Measurements from ENCODE around the gene DDX49.
A peak's percentile ranks its signal among the peaks of the same experiment; 100 is the strongest.

The DDX49 gene, protein sequence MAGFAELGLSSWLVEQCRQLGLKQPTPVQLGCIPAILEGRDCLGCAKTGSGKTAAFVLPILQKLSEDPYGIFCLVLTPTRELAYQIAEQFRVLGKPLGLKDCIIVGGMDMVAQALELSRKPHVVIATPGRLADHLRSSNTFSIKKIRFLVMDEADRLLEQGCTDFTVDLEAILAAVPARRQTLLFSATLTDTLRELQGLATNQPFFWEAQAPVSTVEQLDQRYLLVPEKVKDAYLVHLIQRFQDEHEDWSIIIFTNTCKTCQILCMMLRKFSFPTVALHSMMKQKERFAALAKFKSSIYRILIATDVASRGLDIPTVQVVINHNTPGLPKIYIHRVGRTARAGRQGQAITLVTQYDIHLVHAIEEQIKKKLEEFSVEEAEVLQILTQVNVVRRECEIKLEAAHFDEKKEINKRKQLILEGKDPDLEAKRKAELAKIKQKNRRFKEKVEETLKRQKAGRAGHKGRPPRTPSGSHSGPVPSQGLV

DNA sequence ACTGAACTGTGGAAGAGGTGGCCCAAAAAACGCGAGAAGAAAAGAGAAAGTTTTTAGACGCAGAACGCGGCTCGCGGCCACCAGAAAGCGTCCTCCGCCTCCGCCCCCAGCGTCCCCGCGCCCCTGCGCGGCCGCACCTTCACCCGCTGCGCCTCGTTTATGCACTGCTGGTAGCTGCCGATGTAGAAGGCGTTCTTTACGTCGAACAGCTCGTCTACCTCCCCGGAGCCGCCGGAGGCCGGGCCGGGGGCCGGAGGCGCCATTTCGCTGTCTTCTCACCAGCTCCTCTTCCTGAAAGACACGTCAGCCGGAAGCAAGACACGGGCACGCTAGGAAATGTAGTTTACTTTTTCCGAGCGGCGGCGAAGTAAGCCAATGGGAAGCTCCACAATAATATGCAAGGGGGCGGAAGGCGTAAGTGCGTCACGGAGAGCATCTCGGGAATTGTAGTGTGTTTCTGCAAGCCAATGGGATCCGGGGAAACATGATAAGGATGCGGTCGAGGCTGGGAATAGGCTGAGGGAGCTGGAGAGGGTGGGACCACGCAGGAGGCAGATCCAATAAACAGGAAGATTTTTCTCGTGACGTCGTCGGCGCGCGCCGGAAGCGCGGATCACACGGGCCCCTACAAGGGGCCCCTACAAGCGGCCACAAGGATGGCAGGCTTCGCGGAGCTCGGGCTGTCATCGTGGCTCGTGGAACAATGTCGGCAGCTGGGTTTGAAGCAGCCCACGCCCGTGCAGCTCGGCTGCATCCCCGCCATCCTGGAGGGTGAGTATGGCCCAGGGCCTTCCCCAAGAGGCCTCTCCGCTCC lies at the start of gene DDX49, which contains the start of gene COPE:
Gene DDX49, plus strand, starts transcription at position 630 of the 814 bp plus-strand sequence. Its CDS starts 27 bp downstream, at position 657.
Gene COPE, minus strand, starts transcription at position 302 of the 814 bp plus-strand sequence. Its CDS starts 39 bp downstream, at position 263.
- DNase-seq, result peak; percentile 98

DNA sequence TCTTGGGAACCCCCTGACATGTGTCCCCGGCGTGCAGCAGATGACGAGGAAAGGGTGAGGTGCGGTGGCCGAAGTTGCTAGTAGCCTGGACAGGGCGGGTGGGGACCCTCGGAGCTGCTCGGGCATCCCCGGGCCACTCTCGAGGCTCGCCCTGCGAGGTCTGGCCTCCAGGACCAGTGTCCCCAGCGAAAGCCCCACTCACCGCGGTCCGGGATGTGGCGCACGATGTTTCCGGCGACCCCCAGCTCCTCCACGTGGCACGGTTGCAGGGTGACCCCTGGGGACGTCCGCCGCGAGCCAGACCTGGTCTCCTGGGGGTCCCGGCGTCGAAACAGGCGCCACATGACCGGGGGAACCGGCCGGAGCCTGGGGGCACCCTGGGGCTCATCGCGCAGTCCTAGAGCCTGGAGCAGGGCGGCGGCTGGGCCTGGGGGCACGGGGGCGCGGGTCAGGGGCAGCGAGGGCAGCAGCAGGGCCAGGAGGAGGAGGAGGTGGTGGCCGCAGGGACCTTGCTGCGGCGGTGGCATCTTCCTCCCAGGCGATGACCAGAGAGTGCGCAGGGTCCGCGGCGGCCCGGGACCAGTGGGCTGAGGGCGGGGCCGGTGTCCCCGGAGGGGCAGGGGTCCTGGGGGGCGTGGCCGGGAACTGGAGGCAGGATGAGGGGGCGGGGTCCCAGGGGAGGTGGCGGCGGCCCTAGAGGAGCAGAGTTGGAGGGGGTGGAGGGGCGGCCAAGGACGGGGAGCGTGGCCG lies 49.6 kb upstream of the DDX49 start:
- no peak for DNase-seq

DNA sequence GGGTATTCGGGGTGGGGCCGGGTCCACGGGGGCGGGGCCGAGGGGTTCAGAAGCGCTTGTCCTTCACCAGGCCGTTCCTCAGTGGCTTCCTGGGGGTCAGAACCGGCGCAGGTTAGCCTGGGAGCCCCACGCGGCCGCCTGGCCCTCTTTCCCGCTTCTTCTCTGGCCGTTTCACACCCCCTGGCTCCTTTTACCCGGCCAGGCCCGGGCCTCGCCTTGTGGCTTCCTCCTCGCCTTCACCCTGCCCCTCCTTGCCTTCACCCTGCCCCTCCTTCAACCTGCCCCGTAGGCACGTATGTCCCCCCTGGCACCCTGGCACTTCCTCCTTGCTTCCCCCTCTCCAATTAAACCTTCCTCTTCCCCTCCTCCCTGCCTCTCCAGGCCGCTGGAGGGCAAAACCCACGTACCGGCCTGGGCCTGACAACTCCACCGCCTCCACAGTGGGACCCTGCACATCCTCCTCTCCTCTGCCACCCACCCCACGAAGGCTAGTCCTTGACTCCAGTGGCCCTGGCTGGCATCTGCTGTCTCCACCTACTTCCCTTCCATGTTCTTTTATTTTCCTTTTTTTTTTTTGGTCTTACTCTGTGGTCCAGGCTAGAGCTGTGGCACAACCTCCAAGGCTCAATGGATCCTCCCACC lies 48.9 kb upstream of the DDX49 start:
- no peak for DNase-seq

DNA sequence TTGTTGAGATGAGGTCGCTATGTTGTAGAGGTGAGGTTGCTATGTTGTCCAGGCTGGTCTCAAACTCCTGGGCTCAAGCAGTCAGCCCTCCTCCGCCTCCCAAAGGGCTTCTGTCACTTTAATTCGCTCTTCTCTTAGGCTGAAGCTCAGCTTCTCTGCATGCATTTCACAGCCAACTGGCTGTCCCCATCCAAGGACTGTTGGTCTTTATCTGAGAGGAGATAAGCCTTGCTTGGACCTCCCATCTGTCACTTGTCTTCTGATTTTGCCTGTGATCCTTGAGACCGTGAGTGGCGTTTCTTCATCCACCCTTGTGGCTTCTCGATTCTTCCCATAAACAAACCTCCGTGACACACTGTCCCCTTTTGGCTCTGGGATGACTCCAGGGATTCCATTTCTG lies 48.0 kb upstream of the DDX49 start:
- no peak for DNase-seq

DNA sequence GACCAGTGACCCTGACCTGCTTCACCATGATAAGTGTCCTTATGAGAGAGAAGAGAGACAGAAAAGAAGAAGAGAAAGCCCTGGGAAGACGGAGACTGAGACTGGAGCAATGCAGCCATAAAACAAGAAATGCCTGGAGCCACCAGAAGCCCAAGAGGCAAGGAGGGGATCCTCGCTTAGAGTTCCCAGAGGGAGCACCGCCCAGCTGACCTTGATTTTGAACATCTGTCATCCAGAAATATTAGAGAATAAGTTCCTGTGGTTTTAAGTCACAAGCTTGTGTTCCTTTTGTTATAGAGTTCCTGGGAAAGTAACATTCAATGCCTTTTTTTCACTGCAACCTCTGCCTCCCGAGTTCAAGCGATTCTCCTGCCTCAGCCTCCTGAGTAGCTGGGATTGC lies 43.8 kb upstream of the DDX49 start:
- DNase-seq, result no peak

DNA sequence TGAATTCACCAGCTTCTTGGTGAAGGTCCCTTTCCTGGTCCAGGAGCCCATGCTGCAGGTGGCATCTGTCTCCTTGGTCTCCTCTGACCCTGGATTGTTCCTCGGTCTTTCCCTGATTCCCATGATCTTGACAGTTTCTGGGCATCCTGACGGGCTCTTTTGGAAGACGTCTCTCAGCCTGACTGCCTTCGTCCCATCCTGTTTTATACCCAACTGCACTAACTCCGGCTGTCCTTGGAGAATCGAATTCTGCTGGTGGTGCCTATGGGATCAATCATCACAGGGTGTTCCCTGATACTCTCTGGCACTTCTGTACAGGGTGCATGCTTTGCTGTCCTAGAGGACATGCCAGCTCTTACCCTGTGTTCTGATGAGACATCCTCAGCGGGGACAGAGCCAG lies 42.6 kb upstream of the DDX49 start:
- DNase-seq, result no peak

DNA sequence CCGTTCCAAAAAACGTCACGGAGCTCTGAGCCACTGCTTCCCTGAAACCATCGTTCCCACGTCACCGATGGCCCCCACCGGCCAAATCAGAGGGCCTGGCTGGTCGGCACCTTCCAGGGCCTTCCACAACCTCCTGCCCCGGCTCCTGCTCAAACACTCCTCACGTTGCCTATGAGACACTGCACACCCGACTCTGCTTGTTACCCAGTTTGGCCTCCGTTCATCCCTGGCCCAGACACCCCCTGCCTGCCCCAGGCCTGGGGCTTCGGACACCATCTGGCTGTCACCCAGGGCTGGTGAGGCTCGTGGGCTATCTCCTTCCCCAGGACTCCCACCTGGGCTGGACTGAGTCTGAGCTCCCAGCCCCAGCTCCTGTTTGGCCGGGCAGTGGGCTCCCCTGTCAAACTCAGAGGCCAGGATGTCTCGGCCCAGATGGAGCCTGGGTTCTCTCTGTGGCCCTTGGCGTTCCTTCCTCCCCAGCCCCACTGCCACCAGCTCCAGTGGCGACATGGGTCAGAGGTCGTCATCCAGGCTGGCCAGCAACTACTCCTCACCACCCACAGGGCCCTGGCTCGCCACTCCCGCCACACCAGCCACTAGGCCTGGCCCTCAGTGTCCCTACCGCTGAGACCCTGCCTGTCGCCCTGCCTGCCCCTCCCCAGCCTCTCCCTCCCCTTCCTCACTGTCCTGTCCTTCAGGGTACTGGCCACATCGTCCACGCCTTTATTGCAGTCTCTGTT lies 41.3 kb upstream of the DDX49 start:
- no peak for DNase-seq

DNA sequence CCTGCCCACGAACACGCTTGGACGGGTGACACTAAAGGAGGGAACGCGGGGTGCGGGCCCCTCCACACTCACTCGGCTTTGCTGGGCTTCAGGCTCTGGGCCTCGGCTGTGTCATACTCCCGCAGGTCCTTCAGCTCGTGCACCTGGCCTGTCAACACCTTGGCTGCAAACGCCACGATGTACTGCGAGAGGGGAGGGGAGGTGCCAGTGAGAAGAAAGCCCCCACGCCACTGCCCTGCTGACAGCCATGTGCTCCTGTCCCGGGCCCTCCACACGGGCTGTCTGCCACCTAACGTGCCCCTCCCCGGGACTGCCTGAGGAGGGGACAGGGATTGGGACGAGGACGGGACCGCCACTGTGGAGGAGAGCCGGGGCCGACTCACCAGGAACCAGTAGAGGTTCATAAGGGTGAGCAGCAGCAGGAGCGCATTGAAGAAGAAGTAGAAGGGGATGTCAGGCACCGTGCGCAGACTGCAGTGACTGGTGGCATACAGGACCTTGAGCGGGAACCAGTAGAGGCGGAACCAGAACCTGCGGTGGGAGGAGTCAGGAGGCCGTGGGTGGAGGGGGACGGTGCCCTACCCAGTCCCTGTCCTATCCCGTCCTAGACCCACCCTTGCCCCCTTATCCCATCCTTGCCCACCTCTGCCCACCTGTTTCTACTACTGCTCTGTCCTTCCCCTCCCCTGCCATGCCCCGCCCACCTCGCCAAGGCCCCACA lies 40.5 kb upstream of the DDX49 start:
- peak; percentile 8 for DNase-seq

DNA sequence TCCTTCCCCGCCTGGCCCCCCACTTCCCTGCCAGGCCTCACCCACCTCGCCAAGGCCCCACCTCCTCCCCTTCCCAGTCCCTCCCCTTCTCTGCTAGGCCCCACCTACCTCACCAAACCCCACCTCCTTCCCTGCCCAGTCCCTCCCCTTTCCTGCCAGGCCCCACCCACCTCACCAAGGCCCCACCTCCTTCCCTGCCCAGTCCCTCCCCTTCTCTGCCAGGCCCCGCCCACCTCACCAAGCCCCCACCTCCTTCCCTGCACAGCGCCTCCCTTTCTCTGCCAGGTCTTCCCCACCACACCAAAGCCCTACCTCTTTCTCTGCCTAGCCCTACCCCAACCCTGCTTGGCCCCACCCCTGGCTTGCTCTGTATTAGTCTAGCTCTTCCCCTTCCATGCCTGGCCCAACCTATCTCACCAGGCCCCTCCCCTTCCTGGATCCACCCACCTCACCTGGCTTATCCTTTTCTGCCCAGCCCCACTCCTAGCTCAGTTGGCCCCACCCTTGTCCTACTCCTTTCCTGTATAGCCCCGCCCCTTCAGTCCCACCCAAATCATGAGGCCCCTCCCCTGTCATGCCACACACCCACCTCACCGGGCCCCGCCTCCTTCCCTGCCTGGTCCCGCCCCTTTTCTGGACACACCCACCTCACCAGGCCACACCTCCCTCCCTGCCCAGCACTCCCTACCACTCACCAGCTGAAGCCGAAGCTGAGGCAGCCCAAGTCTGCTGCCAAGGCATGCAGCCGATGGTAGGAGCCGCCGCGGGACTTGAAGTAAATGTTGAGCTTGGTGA lies 39.7 kb upstream of the DDX49 start:
- DNase-seq, result peak; percentile 72

DNA sequence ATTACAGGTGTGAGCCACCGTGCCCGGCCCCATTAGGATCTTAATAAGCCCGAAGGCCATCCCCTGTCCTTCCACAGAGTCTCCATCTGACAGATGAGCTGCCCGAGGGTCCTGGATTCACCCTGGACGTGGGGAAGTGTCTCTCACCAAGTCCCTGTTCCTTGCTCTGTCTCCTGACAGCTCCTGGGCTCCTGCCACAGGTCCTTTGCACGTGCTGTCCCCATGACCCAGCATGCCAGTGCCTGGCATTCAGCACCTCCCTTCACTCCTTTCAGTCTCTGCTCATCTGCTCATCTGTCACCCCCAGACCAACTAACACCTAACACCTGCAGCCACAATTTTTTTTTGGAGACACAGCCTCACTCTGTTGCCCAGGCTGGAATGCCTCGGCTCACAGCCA lies 38.0 kb upstream of the DDX49 start:
- DNase-seq, result no peak

DNA sequence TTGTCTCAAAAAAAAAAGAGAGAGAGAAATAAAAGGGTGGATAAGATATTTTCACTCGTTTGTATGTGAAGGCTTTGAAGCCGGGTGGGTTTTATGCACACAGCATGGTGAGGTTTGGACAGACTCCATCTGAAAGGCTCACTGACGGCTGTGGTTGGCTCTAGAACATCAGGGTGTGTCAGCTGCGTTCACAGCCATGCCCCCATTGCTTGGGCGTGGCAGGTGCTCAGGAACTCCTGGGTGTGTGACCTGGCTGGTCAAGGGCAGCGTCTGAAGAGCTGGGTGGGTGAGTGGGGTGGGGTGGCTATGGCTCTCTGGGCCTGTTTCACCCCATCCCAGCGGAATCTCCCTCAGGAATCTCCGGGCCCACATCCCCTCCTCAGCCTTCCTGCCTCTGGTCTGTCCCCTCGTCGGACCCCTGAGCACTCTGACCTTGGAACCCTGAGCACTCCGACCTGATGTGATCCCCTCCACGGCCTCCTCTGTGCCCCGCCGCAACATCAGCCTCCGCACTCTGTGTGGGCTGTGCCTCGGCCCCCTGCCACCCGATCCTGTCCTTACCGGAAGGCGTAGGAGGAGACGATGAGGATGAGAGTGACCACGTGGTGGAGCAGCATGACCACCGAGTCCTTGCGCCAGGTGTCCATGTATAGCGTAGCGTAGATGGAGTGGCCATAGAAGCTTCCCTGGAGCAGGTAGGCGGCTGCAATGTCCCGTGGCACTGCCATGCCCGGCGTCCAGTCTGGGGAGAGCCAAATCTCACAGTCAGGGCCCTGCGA lies 35.8 kb upstream of the DDX49 start:
- DNase-seq, result no peak

DNA sequence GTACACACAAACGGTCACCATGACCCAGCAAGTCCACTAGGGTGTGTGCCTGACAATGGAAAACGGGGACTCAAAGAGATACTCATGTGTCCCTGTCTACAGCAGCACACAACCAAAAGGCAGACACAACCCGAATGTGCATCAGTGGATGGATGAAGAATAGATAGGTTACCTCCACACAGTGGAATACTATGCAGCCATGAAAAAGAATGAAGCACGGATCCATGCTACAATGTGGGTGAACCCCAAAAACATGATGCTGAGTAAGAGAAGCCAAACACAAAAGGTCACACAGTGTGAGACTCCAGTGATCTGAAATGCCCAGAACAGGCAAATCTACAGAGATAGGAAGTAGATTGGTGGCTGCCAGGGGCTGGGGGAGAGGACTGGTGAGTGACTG lies 32.5 kb upstream of the DDX49 start:
- DNase-seq, result no peak

DNA sequence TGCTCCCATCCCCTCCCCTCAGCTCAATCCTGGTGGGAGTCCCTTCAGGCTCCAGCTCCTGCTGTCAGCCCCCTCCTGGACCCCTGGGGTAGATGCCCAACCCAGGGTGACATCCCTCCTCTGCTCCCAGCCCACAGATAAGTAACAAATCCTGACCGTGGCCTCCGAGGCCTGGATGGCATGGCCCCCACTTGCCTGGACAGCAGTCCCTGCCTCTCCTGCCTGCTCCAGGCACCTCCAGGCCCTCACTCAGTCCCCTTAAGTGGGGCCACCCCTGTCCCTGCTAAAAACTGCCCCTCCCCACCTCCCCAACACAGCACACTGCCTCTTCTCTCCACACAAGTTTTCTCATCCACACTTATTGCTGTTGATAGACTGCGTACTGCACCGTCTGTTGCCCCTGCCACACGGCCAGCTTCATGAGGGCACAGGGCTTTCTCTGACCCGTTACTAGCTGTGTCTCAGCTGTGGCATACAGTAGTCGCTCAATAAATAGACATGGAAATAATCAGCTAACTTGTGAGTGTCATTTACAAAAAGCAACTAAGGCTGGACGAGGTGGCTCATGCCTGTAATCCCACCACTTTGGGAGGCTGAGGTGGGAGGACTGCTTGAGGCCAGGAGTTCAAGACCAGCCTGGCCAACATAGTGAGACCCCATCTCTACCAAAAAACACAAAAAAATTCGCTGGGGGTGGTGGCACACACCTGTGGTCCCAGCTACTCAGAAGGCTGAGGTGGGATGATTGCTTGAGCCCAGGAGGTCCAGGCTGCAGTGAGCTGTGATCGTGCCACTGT lies 29.4 kb upstream of the DDX49 start:
- no peak for DNase-seq

DNA sequence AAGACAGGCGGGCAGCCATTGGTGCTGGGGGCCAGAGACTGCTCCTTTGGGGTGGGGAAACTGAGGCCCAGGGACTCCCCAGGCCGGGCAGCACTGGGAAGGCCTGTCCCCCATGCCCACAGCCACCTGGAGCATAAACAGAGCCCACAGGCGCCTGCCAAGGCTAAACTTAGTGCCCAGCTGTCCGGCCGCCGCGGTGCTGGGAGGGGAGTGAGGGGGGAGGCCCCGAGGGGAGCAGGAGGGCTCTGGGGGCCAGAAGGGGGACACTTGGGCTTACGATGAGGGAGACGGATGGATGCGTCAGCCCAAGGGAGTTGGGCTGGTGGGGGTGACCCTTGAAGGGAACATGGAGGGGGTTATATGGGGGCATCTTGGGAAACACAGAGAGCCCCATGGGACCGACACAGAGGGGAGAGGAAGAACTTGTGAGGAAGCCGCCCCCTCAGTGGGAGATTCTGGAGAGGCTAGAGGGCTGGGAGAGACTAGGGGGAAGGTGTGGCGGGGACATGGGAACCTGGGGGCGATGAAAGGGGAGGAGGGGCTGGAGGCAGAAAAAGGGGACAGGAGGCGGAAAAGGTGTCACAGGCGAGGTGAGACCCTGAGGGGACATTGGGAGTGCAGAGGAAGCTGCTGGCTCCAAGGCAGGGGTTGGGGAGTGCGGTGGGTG lies 25.8 kb upstream of the DDX49 start:
- DNase-seq, result no peak

DNA sequence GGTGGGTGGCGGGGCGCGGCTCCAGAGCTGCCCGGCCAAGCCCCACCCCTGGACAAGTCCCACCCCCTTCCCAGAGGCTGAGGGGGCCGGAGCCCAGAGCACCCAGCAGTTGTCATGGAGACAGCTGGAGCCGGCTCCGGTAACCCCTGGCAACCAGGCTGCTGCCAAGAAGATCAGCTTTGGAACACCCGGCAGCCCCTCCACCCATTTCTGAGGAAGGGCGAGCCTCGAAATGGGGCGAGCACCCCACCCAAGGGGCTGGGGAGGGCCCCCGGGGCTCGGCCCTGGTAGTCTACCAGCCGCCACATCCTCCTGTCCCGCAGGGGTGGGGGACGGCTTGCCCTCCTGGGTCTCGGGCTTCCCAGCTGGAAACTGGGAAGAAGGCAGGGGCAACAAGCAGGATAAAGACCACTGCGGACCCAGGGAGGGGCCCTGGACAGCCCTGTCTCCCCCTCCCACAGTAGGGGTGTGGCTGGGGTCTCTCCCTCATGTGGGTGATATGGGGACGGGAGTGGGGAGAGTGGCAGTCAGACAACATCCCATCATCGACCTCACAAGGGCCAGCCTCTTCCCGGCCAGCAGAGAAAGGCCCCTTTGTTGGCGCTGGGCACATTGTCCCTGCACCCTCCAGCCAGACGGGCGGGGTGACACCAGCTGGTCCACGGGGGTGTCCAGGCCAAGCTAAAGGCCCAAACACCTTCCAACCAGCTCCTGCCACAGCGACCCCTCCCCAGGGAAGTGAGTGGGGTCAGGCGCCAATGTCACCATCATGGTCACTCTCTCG lies 25.1 kb upstream of the DDX49 start:
- peak; percentile 2 for DNase-seq

DNA sequence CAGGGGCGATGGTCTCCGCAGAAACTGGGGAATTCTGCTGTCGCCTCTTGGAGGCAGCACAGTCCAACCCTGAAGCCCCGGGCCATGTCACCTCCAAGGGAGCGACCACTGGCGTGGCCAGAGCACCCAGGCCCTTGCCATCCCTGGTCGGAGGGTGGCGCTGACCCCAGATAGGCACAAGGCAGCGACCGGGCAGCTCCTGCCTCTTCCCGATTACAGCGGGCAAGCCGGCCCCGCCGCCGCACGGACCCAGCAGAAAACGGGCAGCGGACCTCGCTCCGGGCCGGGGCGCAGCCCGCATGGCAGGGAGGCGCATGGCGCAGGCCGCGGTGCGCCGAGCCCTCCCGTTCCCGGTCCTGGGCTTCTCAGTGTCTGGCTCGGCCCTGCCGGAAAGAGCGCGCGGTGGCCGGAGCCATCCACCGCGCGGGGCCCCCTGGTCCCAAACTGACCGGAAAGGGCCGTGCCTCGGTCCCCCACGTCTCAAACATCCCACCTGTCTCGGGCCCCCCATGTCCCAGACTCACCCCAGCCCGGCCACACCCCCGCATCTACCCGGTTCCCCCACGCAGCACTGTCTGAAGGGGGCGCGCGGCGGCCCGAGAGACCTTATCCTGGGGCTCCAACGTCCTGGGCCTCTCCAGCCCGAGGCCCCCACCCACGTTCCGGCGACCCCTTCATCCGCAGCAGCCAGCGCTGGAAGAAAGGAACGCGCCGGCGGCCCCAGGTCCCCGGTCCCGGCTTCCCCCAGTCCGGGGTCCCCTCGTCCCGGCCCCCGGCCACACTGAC lies 24.3 kb upstream of the DDX49 start:
- DNase-seq, result no peak

Data from NCI-H774 (cell line).